Activated naive CD4-positive, alpha-beta T cell treated with anti-CD3 and anti-CD28 coated beads, Interleukin-2, amount 50 U/mL, for 24 hours (primary cell): ENCODE measurements around the gene KREMEN2.
"Not testable (repeated sequence)": the region's sequence is repeated elsewhere in the genome, so short reads cannot be mapped to it uniquely, and the experiment has no call there.

Experiments
- H3K27ac Mint-ChIP-seq: one replicate; pipeline ENCODE4 v1.8.0; 2021; ENCODE audit warnings: mild to moderate bottlenecking, mixed read lengths
- H3K27me3 Mint-ChIP-seq: one replicate; pipeline ENCODE4 v1.8.0; 2021; ENCODE audit warnings: mixed read lengths
- H3K36me3 Mint-ChIP-seq: one replicate; pipeline ENCODE4 v1.8.0; 2021; ENCODE audit warnings: mixed read lengths
- H3K4me1 Mint-ChIP-seq: one replicate; pipeline ENCODE4 v1.8.0; 2021; ENCODE audit warnings: mixed read lengths
- H3K4me3 Mint-ChIP-seq: one replicate; pipeline ENCODE4 v1.8.0; 2021; ENCODE audit warnings: mild to moderate bottlenecking, mixed read lengths
- H3K9me3 Mint-ChIP-seq: one replicate; pipeline ENCODE4 v1.8.0; 2021; ENCODE audit warnings: mixed read lengths

Gene KREMEN2, protein sequence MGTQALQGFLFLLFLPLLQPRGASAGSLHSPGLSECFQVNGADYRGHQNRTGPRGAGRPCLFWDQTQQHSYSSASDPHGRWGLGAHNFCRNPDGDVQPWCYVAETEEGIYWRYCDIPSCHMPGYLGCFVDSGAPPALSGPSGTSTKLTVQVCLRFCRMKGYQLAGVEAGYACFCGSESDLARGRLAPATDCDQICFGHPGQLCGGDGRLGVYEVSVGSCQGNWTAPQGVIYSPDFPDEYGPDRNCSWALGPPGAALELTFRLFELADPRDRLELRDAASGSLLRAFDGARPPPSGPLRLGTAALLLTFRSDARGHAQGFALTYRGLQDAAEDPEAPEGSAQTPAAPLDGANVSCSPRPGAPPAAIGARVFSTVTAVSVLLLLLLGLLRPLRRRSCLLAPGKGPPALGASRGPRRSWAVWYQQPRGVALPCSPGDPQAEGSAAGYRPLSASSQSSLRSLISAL

DNA sequence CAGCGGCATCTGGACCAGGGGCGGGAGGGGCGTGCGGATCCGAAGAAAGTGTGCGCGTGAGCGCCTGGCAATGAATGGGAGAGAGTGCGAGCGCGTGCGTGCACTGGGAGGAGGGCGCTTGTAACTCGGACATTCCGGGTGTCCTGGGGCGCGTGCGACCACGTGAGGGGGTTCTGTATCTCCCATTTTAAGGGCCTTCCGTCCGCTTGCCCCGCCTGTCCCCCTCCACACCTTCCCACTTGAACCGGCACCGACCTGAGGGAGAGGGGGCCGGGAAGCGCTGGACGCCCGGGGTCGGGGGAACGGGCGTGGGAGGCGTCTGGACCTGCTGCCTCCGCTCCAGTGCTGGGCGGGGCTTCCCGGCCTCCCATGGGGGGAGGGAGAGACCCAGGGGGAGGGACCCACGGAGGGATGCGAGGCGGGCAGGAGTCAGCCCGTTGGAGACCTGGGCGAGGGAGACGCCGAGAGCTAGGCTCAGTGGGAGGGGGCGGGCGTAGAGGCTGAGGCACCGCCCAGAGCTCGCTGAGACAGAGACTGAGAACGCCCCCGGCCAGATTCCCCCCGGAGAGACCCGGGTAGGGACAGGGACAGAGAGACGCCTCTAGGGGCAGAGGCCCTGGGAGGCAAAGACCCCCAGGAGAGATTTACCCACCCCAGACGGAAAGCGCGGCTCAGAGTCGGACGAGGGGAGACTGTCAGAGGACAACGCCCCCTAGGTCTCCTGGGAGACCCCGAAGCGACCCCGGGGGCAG, at the start of gene KREMEN2:
Gene KREMEN2, plus strand, starts transcription at position 553 of the 752 bp plus-strand sequence. CDS start 246 bp downstream, outside the sequence.
- peak within 1 kb of the TSS; percentile 41 for H3K27ac Mint-ChIP-seq
- H3K4me1 Mint-ChIP-seq = peaks cover 18% of the 10 kb centered on the region
- no peaks in the 10 kb centered on the region for H3K36me3 Mint-ChIP-seq
- H3K4me3 Mint-ChIP-seq = peak within 1 kb of the TSS; percentile 89
- H3K27me3 Mint-ChIP-seq = peaks cover 10% of the 10 kb centered on the region
- no peaks in the 10 kb centered on the region for H3K9me3 Mint-ChIP-seq

DNA sequence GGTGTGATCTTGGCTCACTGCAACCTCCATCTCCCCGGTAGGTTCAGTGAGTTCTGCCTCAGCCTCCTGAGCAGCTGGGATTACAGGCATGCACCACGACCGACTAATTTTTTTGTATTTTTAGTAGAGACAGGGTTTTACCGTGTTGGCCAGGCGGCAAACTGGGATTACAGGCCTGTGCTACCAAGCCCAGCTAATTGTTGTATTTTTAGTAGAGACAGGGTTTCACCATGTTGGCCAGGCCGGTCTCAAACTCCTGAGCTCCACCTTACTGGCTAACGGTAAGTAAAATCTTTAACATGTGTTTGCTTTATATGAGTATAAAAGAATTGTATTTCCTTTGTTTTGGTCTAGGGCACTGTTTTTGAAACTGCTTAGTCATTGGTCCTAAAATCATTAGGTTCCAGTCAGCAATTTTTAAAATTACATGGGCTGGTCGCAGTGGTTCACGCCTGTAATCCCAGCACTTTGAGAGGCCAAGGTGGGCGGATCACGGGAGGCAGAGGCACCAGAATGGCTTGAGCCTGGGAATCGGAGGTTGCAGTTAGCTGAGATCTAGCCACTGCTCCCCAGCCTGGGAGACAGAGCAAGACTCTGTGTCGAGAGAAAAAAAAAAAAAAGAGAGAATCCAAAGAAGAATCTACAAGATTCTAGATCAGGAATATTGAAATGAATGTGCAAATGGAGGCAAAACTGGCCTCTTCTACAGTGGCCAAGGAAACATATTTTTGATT, 48.7 kb upstream of the KREMEN2 start:
- H3K27me3 Mint-ChIP-seq = no peaks in the 10 kb centered on the region
- no peak overlapping the region for H3K4me3 Mint-ChIP-seq
- peaks cover 4% of the 10 kb centered on the region for H3K36me3 Mint-ChIP-seq
- no peaks in the 10 kb centered on the region for H3K9me3 Mint-ChIP-seq
- peak overlapping the region; percentile 17 for H3K27ac Mint-ChIP-seq
- H3K4me1 Mint-ChIP-seq = peaks cover 24% of the 10 kb centered on the region

DNA sequence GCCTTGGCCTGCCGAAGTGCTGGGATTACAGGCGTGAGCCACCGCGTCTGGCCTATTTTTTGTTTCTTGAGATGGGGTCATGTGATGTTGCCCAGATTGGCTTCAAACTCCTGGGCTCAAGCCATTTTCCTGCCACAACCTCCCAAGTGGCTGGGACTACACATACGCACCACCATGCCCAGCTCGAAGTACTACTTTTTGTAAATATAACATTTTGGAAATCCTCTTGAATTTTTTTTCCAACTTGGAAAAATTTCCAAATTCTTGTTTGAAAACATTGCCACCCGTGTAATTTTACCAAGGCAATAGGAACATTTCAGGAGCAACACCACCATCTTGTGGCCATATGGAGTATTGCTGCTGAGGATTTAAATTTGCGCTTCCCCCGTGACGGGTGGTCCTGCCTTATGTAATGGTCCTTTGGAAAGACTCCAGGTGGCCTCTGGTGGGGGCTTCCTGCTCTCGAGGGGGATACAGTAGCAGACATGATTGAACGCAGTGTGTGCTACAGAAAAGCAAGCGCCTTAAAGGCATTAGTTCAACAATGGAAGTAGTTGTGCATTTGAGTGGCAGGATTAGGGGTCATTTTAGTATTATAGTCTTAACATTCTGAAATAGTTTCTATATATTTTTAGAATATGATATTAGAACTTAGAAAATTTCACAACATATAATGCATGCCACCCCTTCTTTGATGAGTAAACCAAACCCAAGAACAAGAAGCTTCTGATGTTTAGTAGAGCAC, 44.4 kb upstream of the KREMEN2 start:
- no peaks in the 10 kb centered on the region for H3K27me3 Mint-ChIP-seq
- H3K4me1 Mint-ChIP-seq = peaks cover 5% of the 10 kb centered on the region
- H3K27ac Mint-ChIP-seq = no peak overlapping the region
- no peaks in the 10 kb centered on the region for H3K9me3 Mint-ChIP-seq
- H3K4me3 Mint-ChIP-seq = no peak overlapping the region
- H3K36me3 Mint-ChIP-seq = peaks cover 4% of the 10 kb centered on the region

DNA sequence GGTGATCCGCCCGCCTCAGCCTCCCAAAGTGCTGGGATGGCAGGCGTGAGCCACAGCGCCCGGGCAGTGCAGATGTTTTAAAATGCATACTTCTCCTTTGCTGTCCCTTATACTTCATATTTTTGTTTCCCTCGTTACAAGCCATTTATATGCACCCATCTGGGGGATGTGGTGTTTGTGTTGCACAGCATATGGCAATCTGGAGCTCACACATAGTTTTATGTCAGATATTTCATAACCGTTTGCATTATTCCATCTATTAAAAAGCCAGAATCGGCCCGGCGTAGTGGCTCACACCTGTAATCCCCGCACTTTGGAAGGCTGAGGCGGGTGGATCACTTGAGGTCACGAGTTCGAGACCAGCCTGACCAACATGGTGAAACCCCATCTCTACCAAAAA, 40.6 kb upstream of the KREMEN2 start:
- no peaks in the 10 kb centered on the region for H3K9me3 Mint-ChIP-seq
- H3K4me1 Mint-ChIP-seq = peaks cover 20% of the 10 kb centered on the region
- no peak overlapping the region for H3K4me3 Mint-ChIP-seq
- H3K27ac Mint-ChIP-seq = no peak overlapping the region
- peaks cover 4% of the 10 kb centered on the region for H3K36me3 Mint-ChIP-seq
- no peaks in the 10 kb centered on the region for H3K27me3 Mint-ChIP-seq

DNA sequence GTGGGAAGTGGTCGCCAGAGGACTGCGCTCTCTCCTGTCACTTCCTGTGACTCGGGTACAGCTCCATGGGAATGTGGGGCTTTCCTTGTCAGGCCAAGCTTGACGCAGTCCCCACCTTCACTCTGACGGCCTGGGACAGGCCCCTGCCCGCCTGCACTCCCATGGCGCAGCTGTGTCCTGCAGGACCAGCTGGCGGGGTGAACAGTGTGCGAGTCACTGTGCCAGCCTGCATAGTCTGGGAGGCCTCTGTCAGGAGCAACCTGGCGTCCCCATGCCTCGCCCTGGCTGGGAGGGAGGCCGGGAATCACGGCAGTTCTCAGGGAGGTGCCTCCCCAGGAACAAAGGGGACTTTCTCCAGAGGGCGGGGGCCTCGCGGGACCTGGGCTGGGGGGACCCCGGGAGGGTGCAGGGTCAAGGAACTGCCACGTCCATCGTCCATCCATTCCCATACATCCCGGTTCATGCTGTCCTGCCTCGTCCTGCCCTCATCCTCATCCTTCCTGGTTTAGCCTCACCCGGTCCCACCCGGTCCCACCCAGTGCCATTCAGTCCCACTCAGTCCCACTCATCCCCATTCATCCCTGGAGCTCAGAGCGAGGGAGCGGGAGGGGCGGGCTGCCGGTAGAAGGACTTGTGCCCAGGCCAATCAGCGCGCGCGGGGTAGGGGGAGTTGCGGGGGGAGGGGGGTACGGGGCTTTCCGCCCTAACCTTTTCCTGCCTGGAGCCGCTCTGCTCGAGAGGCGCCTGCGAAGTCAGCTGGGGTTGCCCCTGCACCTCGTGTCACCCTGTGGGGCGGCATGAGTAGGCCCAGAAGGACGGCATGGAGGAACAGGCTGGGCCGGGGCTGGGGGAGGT, 38.9 kb upstream of the KREMEN2 start:
- Mint-ChIP-seq H3K27me3 (no peaks in the 10 kb centered on the region), H3K27ac (no peak overlapping the region), H3K4me1 (peaks cover 15% of the 10 kb centered on the region), H3K4me3 (no peak overlapping the region), H3K36me3 (peaks cover 2% of the 10 kb centered on the region), H3K9me3 (no peaks in the 10 kb centered on the region)

DNA sequence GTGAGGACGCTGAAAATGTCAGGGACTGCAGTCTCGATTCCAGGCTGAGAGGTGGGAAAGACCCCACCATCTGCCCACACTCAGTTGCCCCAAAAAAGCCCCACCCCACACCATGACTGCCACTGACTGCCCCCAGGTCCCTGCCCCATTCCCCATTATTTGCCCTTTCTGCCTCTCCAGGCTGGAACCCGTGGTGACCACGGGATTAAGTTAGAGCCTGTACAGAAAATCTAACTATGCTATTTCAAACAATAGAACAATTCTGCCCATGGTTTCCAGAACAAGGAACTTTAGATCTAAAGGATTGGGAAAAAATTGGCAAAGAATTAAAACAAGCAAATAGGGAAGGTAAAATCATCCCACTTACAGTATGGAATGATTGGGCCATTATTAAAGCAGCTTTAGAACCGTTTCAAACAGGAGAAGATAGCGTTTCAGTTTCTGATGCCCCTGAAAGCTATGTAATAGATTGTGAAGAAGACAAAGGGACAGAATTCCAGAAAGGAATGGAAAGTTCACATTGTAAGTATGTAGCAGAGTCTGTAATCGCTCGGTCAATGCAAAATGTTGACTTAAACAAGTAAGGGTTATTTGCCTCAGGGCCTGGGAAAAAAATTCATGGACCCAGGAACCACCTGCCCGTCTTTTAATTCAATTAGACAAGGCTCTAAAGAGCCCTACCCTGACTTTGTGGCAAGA, 38.0 kb upstream of the KREMEN2 start:
- Mint-ChIP-seq H3K4me3 (no peak overlapping the region), H3K27ac (no peak overlapping the region), H3K9me3 (no peaks in the 10 kb centered on the region), H3K27me3 (no peaks in the 10 kb centered on the region), H3K36me3 (peaks cover 2% of the 10 kb centered on the region), H3K4me1 (peaks cover 15% of the 10 kb centered on the region)

DNA sequence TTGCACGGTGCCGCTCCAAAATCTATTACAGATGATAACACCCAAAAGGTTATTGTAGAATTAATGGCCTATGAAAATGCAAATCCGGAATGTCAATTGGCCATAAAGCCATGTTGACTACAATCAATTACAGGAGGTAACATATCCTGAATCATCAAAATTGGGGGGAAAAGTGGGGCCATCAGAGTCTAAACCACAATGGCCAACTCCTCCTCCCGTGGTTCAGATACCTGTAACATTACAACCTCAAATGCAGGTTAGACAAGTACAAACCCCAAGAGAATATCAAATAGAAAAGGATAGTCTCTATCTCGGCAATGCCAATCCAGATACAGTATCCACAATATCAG, 37.5 kb upstream of the KREMEN2 start:
- Mint-ChIP-seq H3K36me3 (peaks cover 2% of the 10 kb centered on the region), H3K27ac (no peak overlapping the region), H3K27me3 (no peaks in the 10 kb centered on the region), H3K9me3 (no peaks in the 10 kb centered on the region), H3K4me3 (no peak overlapping the region), H3K4me1 (peaks cover 15% of the 10 kb centered on the region)

DNA sequence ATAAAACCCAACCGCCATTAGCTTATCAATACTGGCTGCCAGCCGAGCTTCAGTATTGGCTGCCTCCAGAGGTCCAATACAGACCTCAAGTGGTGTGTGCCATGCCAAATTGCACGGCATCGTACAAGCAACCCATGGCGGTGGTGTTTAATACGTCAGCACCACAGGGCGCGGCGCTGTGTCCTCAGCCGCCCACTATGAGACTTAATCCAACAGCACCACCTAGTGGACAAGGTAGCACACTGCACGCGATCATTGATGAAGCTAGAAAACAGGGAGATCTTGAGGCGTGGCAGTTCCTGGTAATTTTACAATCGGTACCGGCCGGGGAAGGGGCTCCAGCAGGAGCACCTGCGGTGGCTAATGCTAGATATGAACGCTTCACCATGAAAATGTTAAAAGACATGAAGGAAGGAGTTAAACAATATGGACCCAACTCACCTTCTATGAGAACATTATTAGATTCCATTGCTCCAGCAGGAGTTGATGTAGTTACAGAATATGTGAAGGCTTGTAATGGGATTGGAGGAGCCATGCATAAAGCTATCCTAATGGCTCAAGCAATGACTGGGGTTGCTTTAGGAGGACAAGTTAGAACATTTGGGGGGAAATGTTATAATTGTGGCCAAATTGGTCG, 36.9 kb upstream of the KREMEN2 start:
- H3K4me3 Mint-ChIP-seq = no peak overlapping the region
- peaks cover 2% of the 10 kb centered on the region for H3K36me3 Mint-ChIP-seq
- no peaks in the 10 kb centered on the region for H3K27me3 Mint-ChIP-seq
- peak overlapping the region; percentile 20 for H3K27ac Mint-ChIP-seq
- no peaks in the 10 kb centered on the region for H3K9me3 Mint-ChIP-seq
- peaks cover 15% of the 10 kb centered on the region for H3K4me1 Mint-ChIP-seq

DNA sequence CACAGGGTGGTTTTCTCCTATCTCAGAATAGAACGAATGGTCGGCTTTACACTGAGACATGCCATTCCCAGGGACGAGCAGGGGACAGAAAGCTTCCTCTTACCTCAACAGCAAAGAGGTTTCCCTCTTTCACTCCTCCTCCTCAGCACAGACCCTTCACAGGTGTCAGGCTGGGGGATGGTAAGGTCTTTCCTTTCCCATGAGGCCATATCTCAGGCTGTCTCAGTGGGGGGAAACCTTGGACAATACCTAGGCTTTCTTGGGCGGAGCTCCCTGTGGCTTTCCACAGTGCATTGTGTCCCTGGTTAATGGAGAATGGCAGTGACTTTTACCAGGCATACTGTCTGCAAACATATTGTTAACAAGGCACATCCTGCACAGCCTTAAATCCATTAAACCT, 35.9 kb upstream of the KREMEN2 start:
- not testable (repeated sequence) for H3K27ac Mint-ChIP-seq, H3K4me3 Mint-ChIP-seq, H3K27me3 Mint-ChIP-seq, H3K36me3 Mint-ChIP-seq, H3K9me3 Mint-ChIP-seq
- H3K4me1 Mint-ChIP-seq = peaks cover 15% of the 10 kb centered on the region

DNA sequence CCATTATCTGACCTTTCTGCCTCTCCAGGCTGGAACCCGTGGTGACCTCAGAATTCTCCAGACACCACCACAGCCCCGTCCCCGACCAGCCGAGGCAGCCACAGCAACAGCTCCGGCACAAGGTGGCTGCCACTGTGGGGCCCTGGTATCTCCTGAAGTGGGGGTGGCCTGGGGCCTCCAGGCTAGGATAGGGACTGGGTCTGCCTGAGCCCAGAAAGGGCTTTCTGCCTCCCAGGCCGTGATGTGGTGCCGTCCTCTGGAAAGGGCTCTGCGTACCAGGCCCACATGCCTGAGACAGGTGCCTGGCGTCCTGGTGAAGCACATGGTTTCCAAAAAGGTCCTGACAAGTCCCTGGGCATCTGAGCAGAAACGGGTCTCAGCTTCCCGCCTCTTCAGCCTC, 35.3 kb upstream of the KREMEN2 start:
- Mint-ChIP-seq H3K4me1 (peaks cover 15% of the 10 kb centered on the region), H3K27ac (no peak overlapping the region), H3K4me3 (no peak overlapping the region), H3K27me3 (no peaks in the 10 kb centered on the region), H3K9me3 (no peaks in the 10 kb centered on the region), H3K36me3 (no peaks in the 10 kb centered on the region)

DNA sequence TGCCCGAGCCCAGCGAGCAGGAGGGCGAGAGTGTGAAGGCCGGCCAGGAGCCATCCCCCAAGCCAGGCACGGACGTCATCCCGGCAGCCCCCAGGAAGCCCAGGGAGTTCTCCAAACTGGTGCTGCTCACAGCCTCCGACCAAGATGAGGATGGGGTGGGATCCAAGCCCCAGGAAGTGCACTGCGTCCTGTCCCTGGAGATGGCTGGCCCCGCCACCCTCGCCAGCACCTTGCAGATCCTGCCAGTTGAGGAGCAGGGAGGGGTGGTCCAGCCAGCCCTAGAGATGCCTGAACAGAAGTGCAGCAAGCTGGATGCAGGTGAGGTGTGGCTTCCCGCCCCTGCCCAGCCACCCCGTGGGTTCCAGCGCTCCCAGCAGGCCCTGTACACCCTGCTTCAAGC, 34.4 kb upstream of the KREMEN2 start:
- H3K4me3 Mint-ChIP-seq = no peak overlapping the region
- H3K9me3 Mint-ChIP-seq = no peaks in the 10 kb centered on the region
- no peak overlapping the region for H3K27ac Mint-ChIP-seq
- no peaks in the 10 kb centered on the region for H3K27me3 Mint-ChIP-seq
- peaks cover 4% of the 10 kb centered on the region for H3K36me3 Mint-ChIP-seq
- H3K4me1 Mint-ChIP-seq = peaks cover 15% of the 10 kb centered on the region

DNA sequence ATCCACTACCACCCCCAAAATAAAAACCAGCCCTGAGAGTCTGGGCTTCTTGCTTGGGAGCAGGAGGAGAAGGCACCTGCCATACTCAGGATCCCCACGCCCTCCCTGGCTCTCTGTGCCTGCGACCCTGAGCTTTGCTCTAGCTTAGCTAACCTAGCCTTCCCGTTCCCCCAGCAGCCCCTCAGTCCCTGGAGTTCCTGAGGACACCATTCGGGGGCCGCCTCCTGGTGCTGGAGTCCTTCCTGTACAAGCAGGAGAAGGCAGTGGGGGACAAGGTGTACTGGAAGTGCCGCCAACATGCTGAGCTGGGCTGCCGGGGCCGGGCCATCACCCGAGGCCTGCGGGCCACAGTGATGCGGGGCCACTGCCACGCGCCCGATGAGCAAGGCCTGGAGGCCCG, 33.8 kb upstream of the KREMEN2 start:
- H3K27me3 Mint-ChIP-seq = no peaks in the 10 kb centered on the region
- H3K36me3 Mint-ChIP-seq = peaks cover 5% of the 10 kb centered on the region
- H3K4me1 Mint-ChIP-seq = peaks cover 15% of the 10 kb centered on the region
- H3K27ac Mint-ChIP-seq = no peak overlapping the region
- no peaks in the 10 kb centered on the region for H3K9me3 Mint-ChIP-seq
- no peak overlapping the region for H3K4me3 Mint-ChIP-seq

DNA sequence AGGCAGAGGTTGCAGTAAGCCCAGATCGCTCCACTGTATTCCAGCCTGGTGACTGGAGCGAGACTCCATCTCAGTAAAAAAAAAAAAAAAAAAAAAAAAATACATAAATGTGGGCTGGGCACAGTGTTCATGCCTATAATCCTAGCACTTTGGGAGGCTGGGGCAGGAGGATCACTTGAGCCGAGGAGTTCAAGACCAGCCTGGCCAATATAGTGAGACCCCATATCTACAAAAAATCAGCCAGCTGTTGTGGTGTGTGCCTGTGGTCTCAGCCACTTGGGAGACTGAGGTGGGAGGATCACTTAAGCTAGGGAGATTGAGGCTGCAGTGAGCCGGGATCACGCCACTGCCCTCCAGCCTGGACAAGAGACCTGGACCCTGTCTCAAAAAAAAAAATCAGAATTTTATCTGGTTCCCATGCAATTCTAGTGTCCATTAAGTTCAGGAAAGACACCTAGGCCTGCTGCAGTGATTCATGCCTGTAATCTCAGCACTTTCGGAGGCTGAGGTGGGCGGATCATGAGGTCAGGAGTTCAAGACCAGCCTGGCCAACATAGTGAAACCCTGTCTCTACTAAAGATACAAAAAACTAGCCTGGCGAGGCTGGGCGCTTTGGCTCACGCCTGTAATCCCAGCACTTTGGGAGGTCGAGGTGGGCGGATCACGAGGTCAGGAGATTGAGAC, 32.7 kb upstream of the KREMEN2 start:
- H3K27ac Mint-ChIP-seq, H3K4me3 Mint-ChIP-seq, H3K36me3 Mint-ChIP-seq, H3K9me3 Mint-ChIP-seq, H3K27me3 Mint-ChIP-seq: not testable (repeated sequence)
- H3K4me1 Mint-ChIP-seq = peaks cover 15% of the 10 kb centered on the region
